IPS DF 19.7 (cell line): ENCODE results near the gene TMED4.
"Not testable (repeated sequence)": the region's sequence is repeated elsewhere in the genome, so short reads cannot be mapped to it uniquely, and the experiment has no call there.

ENCODE experiments used
- DNase-seq: peaks from one replicate; pipeline ENCODE4 v3.0.0-alpha.2; 2013; ENCODE audit warnings: low read depth, low spot score

Gene TMED4

GRCh38 chr7:44607141-44608068 is 25.4 kb upstream of the TMED4 start:
- DNase-seq, result no peak

DNA sequence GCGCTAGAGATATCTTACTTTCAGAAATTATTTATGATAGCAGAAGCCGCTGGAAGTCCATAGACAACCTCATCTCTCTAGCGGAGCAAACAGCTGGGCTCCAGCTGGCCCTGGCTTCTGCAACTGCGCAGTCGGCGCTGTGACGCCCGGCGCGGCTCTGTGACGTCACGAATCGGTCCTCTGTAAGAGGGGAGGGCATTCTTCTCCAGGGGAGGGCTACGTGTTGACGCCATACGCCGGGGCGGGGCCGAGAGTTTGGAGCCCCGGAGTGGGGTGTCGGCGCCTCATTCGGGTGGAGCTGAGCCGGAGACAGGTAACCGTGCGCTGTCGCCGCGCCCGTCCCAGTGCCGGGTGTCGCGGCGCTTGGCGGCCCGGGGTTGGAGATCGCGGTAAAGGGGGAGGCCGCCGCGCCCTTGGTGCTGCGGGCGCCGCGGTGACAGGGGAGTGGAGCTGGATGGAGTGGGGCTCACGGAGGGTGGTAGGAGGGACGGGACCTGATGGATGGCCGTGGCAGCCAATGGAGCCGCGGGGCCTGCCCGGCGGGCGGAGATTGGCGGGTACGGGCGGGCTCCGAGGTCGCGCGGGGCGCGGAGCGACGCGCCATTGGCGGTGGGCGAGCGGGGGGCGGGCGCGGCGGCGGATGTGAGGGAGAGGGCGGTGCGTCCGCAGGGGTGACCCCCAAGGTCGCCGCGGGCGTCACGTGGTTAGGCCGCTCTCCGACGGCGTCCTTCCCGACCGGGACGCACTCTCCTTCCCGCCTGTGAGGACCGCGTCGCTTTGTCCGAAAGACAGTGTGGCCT is 24.5 kb upstream of the TMED4 start, which contains the start of gene OGDH:
OGDH (plus strand) TSS at position 287 of the 800 bp plus-strand sequence. CDS start 17,717 bp downstream, outside the sequence.
- DNase-seq, result peak; percentile 86

DNA sequence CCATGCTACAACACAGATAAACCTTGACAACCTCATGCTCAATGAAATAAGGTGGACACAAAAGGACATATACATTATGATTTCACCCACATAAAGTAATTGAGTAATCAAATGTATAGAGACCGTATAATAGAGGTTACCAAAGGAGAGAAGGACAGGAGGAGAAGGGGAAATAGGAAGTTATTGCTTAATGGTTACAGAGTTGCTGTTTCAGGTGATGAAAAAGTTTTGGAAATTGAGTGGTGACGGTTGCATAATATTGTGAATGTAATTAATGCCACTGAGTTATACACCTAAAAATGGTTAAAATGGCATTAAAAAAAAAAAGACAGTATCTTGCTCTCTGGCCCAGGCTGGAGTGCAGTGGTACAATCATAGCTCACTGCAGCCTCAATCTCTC is 22.9 kb upstream of the TMED4 start:
- DNase-seq, result no peak

- no peak for DNase-seq
These were observed 21.2 kb upstream of the TMED4 start for GRCh38 chr7:44603193-44603592.

DNA sequence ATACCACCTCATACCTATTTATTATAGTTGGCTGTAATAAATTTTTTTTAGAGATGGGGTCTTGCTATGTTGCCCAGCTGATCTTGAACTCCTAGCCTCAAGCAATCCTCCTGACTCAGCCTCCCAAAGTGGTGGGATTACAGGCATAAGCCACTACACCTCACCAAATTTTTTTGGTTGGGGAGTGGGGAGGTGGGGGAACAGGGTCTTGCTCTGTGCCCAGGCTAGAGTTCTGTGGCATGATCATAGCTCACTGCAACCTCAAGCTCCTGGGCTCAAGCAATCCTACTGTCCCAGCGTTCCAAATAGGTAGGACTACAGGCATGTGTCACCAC is 20.5 kb upstream of the TMED4 start:
- no peak for DNase-seq

GRCh38 chr7:44599222-44599621 is 17.2 kb upstream of the TMED4 start:
- DNase-seq, result no peak

- DNase-seq, result not testable (repeated sequence)
These were observed 15.2 kb upstream of the TMED4 start for GRCh38 chr7:44597181-44597580.

- no peak for DNase-seq
These were observed 14.1 kb upstream of the TMED4 start for GRCh38 chr7:44595934-44596635.

GRCh38 chr7:44590910-44591309 is 8.9 kb upstream of the TMED4 start:
- no peak for DNase-seq

- DNase-seq, result no peak
These were observed 6.0 kb upstream of the TMED4 start for GRCh38 chr7:44587843-44588711.

DNA sequence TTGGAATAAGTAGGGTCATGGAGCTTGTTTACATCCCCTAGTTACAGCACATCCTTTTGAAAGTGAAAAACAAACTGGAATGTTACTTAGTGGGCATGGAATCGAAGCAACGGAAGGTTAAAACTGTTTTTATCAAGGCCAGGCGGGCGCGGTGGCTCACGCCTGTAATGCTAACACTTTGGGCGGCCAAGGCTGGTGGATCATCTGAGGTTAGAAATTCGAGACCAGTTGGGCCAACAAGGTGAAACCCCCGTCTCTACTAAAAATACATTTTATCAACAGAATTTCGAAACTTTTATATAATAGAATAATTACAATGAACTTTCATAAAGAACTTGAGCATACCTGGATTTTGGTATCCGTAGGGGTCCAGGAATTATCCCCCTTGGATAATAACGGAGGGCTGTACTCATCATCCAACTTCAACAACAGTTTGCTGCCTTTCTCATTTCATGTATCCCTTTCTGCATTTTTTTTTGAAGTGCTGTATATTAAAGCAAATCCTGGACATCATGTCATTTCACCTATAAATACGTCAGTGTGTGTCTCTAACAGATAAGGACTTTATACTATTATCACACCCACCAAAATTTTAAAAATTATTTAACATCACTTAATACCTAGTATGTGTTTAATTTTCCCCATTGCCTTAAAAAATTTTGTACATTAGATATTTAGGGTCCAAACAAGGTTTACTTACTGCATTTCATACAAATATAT is 1.3 kb upstream of the TMED4 start:
- no peak for DNase-seq

DNA sequence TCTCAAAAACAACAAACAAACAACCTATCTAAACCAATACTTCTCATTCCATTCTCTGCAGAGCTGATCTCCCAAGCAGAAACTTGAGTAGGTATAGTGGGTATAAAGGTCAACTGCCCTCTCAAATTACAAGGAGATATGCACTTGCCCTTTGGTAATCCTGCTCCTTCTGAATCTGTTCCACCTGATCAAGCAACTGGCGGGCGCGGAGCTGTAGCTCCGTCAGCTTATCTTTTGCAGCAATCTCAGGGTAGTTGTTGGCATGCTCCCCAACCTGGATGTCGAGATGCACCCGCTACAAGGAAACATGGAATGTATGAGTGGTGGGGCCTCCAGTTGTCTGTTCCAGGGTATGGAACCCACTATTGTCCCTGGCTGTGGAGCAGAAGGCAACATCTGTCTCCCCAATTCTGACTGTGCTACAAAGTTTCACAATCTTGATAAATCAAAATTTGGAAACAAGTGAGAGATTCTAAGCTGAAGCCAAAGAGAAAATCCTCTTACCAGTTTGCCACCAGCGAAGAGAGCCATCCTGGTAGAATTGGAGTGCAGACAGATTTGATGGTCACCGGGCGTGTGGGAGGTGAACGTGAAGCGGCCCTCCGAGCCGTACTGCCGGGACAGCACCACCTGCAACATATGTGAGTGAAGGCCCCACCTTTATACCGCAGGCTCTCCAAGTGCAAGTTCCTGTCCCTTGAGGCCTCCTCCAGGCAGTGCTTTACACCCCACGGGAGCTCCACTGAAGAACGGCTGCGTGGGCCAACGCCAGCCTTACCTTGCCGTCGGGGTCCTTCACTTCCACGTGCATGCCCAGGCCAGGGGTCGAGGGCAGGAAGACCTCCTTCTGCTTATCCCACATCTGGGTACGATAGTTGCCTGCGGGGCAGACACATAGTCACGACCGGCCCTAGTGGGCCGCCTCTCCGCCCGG is 819 bp downstream of the TMED4 start:
- no peak for DNase-seq

DNA sequence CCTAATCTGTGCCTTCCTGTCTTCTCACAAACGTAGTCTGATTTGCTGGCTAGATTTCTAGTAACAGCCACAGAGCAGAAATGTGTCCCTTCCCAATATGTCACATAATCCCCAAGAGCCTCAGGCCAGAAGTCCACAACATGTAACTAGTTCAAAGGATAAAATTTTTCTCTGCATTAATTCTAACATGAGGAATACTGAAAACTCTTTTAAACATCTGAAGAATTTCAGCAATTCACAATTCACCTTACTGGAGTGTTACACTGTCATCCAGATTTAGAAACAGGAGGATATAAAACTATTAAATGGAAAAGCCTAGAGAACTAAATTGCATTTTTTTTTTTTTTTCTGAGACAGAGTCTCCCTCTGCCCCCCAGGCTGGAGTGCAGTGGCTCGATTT is 5.8 kb downstream of the TMED4 start:
- no peak for DNase-seq

DNA sequence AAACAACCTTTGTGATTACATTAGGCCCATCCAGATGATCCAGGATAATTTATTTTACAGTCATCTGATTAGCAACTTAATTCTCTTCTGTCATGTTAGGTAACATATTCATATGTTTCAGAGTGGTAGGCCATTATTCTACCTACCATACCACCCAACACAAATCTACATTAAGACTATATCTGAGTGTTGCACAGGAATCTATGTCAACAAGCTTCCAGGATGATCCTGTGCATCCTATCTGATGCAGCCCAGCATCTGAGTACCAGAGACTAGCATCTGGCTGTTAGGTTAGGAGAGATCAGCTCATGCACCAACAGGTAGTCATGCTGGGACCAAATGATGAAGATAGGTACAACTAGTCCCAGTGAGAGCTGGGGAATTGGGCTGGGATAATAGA is 7.0 kb downstream of the TMED4 start:
- DNase-seq, result no peak

DNA sequence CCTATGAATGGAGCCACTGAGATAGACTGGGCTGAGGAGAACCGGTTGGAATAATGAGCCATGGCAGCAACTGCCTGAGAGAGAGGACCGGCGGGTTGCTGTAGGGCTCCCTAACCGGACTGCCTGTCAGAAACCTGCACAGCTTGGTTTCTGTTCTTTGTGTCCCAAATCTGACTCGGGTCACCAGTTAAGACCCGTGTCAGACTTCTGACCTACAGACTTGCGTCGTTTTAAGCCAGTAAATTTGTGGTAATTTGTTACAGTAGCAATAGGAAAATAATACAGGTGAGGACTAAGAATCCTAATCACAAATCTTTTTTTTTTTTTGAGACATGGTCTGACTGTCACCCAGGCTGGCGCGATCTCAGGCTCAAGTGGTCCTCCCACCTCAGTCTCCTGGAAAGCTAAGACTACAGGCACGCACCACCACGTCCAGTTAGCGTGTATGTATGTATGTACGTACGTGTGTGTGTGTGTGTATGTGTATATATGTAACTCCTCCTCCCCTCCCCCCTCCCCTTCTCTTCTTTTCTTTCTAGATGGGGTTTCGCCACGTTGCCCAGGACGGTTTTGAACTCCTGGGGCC is 7.7 kb downstream of the TMED4 start:
- no peak for DNase-seq

- peak; percentile 84 for DNase-seq
These were observed 8.4 kb downstream of the TMED4 start, which contains the start of gene DDX56 for GRCh38 chr7:44573464-44574286. DDX56 (minus strand) TSS chr7:44573908; CDS start chr7:44573895, 13 bp downstream.

DNA sequence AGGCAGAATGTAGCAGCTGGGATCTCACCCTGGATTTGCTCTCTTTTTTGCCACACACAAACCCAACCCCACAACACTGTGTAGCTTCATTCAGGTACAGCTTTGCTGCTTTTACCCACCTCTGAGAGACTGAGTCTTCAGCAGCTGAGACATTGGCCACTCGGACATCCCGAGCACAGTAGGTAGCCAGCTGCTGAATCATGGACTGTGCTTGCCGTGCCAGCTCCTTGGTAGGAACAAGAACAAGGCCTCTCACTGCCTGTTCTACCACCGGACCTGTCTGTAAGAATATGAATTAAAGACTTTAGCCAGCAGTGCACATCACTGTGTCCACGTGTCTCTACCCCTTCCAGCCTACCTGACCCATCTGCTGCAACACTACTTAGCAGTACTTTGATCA is 9.3 kb downstream of the TMED4 start:
- DNase-seq, result no peak

- DNase-seq, result no peak
These were observed 12.1 kb downstream of the TMED4 start for GRCh38 chr7:44569959-44570358.
